HG03432 (cell line): ENCODE measurements around the gene CABP5.
"Not testable (repeated sequence)": the region's sequence is repeated elsewhere in the genome, so short reads cannot be mapped to it uniquely, and the experiment has no call there.

Experiments
- ATAC-seq: cut with Tn5 transposase; IDR thresholded peaks from one replicate; pipeline ENCODE4 v1.9.1; 2021; ENCODE audit warnings: mild to moderate bottlenecking, moderate library complexity; ENCODE audit not compliant: unreplicated experiment

CABP5 gene

DNA sequence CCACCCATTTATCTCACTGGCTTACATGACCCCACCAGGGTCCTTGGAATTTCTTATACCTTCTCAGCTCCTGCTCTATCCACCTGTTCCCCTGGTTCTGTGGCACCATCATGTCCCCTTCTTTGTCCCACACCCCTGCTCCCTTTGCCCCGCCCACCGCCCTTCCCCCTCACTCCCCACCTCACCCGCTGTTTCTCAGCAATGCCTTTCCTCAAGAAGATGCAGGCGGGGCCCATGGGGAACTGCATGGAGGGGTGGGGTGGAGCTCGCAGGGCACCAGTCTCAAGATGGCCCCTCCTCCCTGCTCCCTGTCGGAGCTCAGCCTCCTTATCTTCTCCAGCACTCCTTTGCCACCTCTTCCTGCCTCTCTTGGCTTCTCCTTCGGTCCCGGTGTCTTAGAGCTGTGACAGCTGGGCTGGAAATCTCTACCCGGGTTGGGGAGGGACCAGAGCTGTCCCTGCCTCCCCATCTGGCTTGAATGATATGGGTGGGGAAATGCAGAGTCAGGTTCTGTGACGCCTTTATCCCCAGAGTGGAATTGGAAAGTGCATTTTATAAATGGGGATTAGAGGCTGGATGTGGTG is at the start of gene CABP5:
TSS of gene CABP5 (minus strand) at position 405 of the 584 bp plus-strand sequence. CDS start at position 248, 157 bp downstream.
- no peak for ATAC-seq

- not testable (repeated sequence) for ATAC-seq
These were observed 47.3 kb upstream of the CABP5 start for GRCh38 chr19:48091111-48091718.

GRCh38 chr19:48090281-48090802 is 46.5 kb upstream of the CABP5 start:
- no peak for ATAC-seq

DNA sequence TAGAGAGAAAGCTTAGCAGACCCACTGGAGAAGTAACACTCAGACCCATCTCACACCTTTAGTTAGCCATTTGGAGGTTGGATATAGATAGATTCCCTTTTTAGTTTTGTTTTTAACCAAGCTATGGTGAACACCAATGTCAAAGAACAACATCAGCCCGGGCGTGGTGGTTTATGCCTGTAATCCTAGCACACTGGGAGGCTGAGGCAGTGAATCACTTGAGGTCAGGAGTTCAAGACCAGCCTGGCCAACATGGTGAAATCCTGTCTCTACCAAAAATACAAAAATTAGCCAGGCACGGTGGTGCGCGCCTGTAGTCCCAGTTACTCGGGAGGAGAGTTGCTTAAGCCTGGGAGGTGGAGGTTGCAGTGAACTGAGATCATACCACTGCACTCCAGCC is 45.1 kb upstream of the CABP5 start:
- ATAC-seq: not testable (repeated sequence)

GRCh38 chr19:48085904-48086864 is 42.3 kb upstream of the CABP5 start:
- ATAC-seq: no peak

DNA sequence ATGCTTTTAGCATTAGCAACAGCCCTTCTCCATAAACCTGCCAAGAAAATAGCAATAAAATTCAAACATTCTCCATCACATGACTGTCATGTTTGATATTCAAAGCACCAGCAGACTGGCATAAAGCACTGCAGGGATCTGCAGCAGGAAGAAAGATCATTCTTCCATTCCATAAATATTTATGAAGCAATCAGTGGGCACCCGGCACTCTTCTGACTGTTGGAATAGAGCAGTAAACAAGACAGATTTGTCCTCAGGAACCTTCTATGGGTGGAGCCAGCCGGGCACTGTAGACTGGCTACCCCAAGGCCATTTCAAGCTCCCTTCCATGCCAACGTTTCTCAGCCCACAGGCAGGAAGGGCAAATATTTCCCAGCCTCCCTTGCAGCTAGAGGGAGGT is 41.2 kb upstream of the CABP5 start:
- ATAC-seq: no peak

DNA sequence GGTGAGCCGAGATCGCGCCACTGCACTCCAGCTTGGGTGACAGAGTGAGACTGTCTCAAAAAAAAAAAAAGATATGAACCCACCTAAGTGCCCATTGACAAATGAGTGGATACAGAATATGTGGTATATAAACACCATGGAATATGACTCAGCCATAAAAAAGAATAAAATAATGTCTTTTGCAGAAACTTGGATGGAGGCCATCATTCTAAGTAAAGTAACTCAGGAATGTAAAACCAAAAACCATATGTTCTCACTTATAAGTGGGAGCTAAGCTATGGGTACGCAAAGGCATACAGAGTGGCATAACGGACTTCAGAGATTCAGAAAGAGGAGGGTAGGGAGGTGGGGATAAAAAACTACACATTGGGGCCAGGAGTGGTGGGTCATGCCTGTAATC is 37.2 kb upstream of the CABP5 start:
- no peak for ATAC-seq

DNA sequence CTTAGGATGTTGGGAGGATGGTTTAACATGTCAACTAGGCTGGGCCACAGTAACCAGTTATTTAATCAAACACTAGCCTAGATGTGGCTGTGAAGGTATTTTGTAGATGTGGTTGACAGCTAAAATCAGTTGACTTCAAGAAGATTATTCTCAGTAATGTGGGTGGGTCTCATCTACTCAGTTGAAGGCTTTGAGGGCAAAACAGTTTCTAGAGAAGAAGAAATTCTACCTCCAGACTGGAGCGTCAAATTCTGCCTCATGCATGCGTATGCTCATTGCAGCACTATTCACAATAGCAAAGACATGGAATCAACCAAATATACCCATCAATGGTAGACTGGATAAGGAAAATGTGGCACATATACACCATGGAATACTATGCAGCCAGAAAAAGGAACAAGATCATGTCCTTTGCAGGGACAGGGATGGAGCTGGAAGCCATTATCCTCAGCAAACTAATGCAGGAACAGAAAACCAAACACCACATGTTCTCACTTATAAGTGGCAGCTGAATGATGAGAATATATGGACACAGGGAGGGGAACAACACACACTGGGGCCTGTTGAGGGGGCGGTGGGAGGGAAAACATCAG is 26.4 kb upstream of the CABP5 start:
- ATAC-seq: not testable (repeated sequence)

- no peak for ATAC-seq
These were observed 25.6 kb upstream of the CABP5 start for GRCh38 chr19:48069435-48069834.

DNA sequence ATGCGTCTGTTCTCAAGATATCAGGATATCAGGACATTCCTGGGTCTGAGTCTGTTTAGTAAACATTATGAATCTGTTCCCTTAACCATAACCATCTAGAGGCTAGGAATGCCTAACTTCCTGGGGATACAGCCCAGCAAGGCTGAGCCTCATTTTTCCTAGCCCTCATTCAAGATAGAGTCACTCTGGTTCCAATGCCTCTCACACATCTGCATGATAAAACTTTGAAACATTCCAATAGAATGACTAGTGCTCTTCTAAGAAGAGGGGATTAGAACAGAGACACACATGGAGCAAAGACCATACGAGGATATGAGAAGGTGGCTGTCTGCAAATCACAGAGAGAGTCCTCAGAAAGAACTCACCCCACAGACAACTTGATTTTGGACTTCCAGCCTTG is 20.6 kb upstream of the CABP5 start:
- no peak for ATAC-seq

DNA sequence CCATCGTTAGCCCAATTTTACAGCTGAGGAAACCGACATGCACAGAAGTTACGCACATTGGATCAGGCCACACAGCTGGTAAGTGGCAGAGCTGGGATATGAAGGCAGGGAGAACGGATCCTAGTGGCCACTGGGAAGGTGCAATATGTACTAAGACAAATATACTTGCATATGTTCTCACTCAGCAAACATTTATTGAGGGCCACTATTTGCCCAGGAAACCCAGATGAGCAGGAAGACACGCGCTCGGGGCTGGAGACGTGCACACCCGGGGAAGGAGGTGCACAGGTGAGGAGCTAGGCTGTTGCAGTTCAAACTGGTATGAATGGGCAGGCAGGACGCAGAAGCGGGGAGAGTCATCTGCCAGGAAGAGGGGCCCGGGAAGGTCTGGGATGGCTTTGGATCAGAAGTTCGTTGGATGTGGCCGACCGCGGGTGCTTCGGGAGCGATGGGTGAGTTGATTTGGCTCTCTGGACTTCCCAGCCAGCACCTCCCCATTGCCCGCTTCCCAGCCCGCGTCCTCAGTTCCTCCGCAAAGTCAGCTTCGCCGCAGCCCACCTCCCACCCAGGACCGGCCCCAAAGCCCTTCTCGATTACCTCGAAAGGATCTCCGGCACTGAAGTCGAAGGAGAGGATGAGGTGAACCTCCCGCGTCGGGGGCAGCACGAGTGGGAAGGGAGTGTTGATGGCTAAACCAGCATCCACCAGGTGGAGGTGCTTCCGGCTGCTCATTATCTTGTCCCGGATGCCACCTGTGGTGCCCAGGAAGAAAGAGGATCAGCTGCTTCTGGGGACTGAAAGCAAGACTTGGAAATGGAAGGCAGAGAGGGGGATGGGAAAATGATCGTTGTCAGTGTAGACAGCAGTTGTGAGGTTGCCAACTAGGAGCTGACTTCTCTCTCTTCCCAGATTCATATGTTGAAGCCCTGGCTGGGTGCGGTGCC is 17.8 kb upstream of the CABP5 start:
- ATAC-seq: no peak

DNA sequence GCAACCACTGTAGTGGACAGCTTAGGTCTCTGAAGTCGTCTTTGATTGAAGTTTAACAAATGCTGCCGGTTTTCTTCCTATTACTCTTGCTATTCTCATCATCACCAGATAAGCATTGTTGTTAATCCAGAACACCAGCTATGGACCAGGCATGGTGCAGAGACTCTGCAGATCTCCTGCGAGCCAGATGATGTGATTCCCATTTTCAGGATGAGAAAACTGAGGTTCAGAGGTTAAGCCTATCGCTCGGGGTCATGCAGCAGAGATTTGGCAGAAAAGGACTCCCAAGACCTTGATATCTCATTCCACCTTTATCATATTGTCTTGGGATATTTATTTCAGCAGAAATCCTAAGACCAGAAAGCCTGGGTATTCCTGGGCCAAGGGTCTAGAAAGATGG is 16.5 kb upstream of the CABP5 start:
- no peak for ATAC-seq

DNA sequence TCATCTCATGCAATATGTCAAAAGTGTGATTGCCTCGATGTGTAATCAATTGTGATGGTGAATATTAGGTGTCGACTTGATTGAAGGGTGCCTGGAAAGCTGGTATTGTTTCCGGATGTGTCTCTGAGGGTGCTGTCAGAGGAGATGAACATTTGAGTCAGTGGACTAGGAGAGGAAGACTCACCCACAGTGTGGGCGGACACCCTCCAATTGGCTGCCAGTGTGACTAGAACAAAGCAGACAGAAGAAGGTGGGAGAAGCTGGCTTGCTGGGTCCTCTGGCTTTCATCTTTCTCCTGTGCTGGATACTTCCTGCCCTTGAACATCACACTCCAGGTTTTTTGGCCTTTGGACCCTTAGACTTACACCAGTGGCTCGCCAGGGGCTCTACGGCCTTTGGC is 15.5 kb upstream of the CABP5 start:
- ATAC-seq: no peak

GRCh38 chr19:48053856-48054255 is 10.0 kb upstream of the CABP5 start:
- no peak for ATAC-seq

DNA sequence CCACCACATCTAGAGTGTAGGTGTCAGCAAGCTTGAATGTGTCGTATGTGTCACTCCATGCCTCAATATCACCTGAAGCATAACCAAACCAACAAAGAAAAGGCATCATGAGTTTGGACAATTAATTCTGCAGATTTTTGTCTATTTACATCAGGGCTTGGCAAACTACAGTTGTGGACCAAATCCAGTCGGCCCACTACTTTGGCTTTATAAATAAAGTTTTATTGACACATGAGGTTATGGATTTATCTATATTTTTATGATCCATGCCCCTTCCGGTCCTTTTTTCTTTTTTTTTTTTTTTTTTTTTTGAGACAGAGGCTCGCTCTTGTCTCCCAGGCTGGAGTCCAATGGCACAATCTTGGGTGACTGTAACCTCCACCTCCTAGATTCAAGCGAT is 9.2 kb upstream of the CABP5 start:
- no peak for ATAC-seq

GRCh38 chr19:48051335-48052033 is 7.6 kb upstream of the CABP5 start:
- ATAC-seq: no peak

- ATAC-seq: no peak
These were observed 682 bp upstream of the CABP5 start for GRCh38 chr19:48044561-48044960.

DNA sequence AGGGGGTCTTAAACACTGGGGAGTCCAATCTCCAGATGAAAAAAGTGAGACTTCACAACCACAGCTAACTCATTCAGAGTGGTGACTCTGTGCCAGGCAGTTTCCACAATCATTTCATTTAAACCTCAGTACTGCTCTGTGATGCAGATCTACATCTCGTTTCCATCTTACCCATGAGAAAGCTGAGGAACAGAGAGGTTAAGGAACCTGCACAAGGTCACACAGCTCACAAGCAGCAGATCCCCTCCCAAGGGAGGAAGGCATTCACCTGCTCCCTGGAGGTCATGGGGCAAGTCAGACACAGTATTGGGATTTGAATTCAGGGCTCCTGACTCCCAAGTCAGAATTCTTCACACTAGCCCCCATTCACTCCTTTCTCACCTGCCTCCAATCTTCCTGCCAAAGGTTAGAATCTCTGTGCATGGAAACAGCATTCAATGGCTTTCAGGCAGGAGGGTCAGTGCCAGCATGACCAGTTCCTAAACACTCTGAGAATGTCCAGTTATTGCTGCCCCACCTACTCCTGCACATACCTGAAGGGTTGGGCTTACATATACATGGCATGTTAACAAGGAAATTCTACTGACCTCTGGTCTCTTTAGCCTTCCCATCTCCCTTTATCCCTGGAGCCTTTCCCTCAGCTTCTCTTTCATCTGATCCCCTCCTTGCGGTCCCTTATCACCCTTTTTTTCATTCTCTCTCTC is 1.9 kb downstream of the CABP5 start:
- no peak for ATAC-seq

DNA sequence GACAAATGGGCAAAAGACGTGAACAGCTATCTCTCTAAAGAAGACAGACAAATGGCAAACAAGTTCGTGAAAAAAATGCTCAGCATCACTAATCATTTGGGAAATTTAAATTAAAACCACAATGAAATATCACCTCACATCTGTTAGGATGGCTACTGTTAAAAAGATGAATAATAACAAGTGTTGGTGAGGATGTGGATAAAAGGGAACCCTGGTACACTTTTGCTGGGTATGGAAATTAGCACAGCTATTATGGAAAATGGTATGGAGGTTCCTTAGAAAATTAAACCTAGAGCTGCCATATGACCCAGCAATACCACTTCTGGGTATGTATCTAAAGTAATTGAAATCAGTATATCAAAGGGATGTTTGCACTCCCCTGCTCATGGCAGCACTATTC is 7.1 kb downstream of the CABP5 start:
- ATAC-seq: no peak
